T-cell (primary cell): ENCODE measurements around the gene DAP. TPM values are rescaled to one million over a fixed set of nuclear protein-coding genes. Genes with fewer than 3 reads are reported as not detected.

ENCODE experiments used
- ATAC-seq, 4 experiments: fragments of 200-7000 bp in 3 of 4; fragments of 150-1000 bp in 1 of 4; cut with Tn5 transposase; replicated peaks in 1 of 4; 1 replicate in 3 of 4; 2 replicates in 1 of 4; pipeline ENCODE4 v1.10.0; 2021; ENCODE audit warnings: moderate library complexity in 3 of 4, mild to moderate bottlenecking in 2 of 4, moderate number of reproducible peaks in 1 of 4
- CTCF ChIA-PET, 2 donors: fragments of 300-600 bp; sonication (Branson Sonifier 250); formaldehyde crosslinking; loops; one replicate each; lab custom pipeline; 2022; ENCODE audit warnings: antibody characterized with exemption in 2 of 2; lab: Charles Lee
- POLR2A ChIA-PET, 2 donors: fragments of 300-600 bp; sonication (Branson Sonifier 250); formaldehyde crosslinking; loops; one replicate each; lab custom pipeline; 2022; ENCODE audit warnings: antibody characterized with exemption in 2 of 2; lab: Charles Lee
- DNase-seq, 35 experiments: peaks; one replicate each; pipeline versions ENCODE4 v3.0.0 to v3.0.0-alpha.2; 2013 to 2023
- H3K27ac ChIP-seq: one replicate; pipeline ENCODE4 v1.5.1; 2013; ENCODE audit warnings: low read length
- H3K27me3 ChIP-seq, 2 experiments: replicated peaks in 1 of 2; 1 replicate in 1 of 2; 2 replicates in 1 of 2; pipeline versions ENCODE4 v1.6.1 to v1.7.0; 2013; ENCODE audit warnings: low read length in 1 of 2, mixed read lengths in 1 of 2; ENCODE audit not compliant: control insufficient read depth in 2 of 2, insufficient read depth in 2 of 2; ENCODE audit errors: extremely low read depth in 1 of 2
- H3K36me3 ChIP-seq, 2 donors: 1 replicate in 1 of 2; 2 replicates in 1 of 2; pipeline versions ENCODE4 v1.6.1 to v1.7.0; 2013; ENCODE audit warnings: low read length in 1 of 2; ENCODE audit not compliant: control insufficient read depth in 2 of 2, insufficient read depth in 1 of 2; ENCODE audit errors: extremely low read depth in 1 of 2
- H3K4me1 ChIP-seq, 2 experiments: 1 replicate in 1 of 2; 2 replicates in 1 of 2; pipeline versions ENCODE4 v1.6.1 to v1.7.0; 2013; ENCODE audit warnings: low read length in 2 of 2, mixed read lengths in 1 of 2; ENCODE audit not compliant: insufficient read depth in 2 of 2, control insufficient read depth in 1 of 2; ENCODE audit errors: extremely low read depth in 1 of 2
- H3K4me3 ChIP-seq, 2 donors: 1 replicate in 1 of 2; 2 replicates in 1 of 2; pipeline versions ENCODE4 v1.5.1 to v1.7.0; 2013; ENCODE audit warnings: mild to moderate bottlenecking in 2 of 2, low read length in 1 of 2, moderate library complexity in 1 of 2; ENCODE audit not compliant: control insufficient read depth in 1 of 2; ENCODE audit errors: extremely low read depth in 1 of 2
- H3K9me3 ChIP-seq: 2 replicates; pipeline ENCODE4 v1.7.0; 2013
- H3K27ac Mint-ChIP-seq, 2 donors: one replicate each; pipeline ENCODE4 v1.8.0; 2020 to 2021; ENCODE audit warnings: mild to moderate bottlenecking in 2 of 2, mixed read lengths in 2 of 2
- H3K27me3 Mint-ChIP-seq, 2 donors: one replicate each; pipeline ENCODE4 v1.8.0; 2021 to 2022; ENCODE audit warnings: mixed read lengths in 2 of 2
- H3K36me3 Mint-ChIP-seq: one replicate; pipeline ENCODE4 v1.8.0; 2021; ENCODE audit warnings: mixed read lengths
- H3K4me1 Mint-ChIP-seq, 3 donors: one replicate each; pipeline ENCODE4 v1.8.0; 2020 to 2022; ENCODE audit warnings: mixed read lengths in 3 of 3, mild to moderate bottlenecking in 1 of 3
- H3K4me3 Mint-ChIP-seq, 3 donors: one replicate each; pipeline ENCODE4 v1.8.0; 2020 to 2022; ENCODE audit warnings: mild to moderate bottlenecking in 3 of 3, mixed read lengths in 3 of 3, moderate library complexity in 3 of 3
- H3K9me3 Mint-ChIP-seq, 3 donors: one replicate each; pipeline ENCODE4 v1.8.0; 2020 to 2022; ENCODE audit warnings: mixed read lengths in 3 of 3
- WGBS: methylation state at CpG from one replicate; pipeline ENCODE4 v1.1.5; 2013; ENCODE audit warnings: missing lambda C conversion rate; ENCODE audit not compliant: insufficient coverage; 5-methylcytosine and 5-hydroxymethylcytosine counted together
- total RNA-seq, 35 experiments: library from RNA in 6 of 35; stranded (reverse) in 6 of 35; fragments of 120-200 nt in 1 of 35; gene quantifications; one replicate each; pipeline versions ENCODE4 v1.2.1 to v1.2.4 and lab custom pipeline; 2013 to 2026

The DAP gene
- total RNA-seq, 5 donors from 2014 or later (not counting 1 experiment from before 2014, with no cell fraction given) = 34.1 to 43.7 (median 36.3) TPM

DNA sequence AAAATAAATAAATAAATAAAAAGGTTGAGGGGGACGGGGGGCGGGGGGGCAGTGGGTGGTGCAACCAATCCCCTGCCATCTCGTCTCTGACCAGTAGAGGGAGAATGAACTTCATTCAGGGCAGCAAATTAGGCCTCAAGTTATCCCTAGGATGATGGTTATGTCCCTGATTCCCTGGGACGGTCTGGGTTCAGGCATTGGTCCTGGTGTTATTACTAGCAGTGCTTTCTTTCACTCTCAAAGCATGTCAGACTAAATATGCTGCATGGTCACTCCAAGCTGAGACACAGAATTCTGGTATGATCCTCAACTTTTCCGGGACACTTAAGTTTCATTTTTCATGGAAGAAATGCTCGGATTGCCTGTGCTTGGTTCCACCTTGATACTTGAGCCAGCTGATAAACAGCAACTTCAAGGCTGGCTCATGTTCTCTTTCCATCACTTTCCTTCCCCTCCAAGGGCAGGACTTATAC lies 59.4 kb downstream of the DAP start:
- Mint-ChIP-seq H3K9me3 (no peaks in the 10 kb centered on the region), H3K4me1 (peaks cover 43 to 67% (median 57%) of the 10 kb centered on the region in 3 donors), H3K27ac (no peak overlapping the region), H3K36me3 (peaks cover 15% of the 10 kb centered on the region), H3K4me3 (no peak overlapping the region), H3K27me3 (no peaks in the 10 kb centered on the region)
- POLR2A ChIA-PET = no interaction called here
- DNase-seq = peak in 15 of 35 experiments; percentile 3 to 56 (median 19)
- CTCF ChIA-PET = no interaction called here
- H3K27ac ChIP-seq = no peak overlapping the region
- 76% methylated on average over 3 of the region's 6 CpGs for WGBS
- H3K4me1 ChIP-seq = peaks cover 0 to 23% of the 10 kb centered on the region in 2 experiments
- H3K9me3 ChIP-seq = no peaks in the 10 kb centered on the region
- peaks cover 0 to 2% of the 10 kb centered on the region in 2 donors for H3K36me3 ChIP-seq
- H3K4me3 ChIP-seq = no peak overlapping the region
- no peak for ATAC-seq
- H3K27me3 ChIP-seq = no peaks in the 10 kb centered on the region

GRCh38 chr5:10700516-10700915 lies 60.5 kb downstream of the DAP start:
- Mint-ChIP-seq H3K27me3 (no peaks in the 10 kb centered on the region), H3K9me3 (no peaks in the 10 kb centered on the region), H3K4me3 (no peak overlapping the region), H3K4me1 (peaks cover 41 to 65% (median 56%) of the 10 kb centered on the region in 3 donors), H3K27ac (no peak overlapping the region), H3K36me3 (peaks cover 17% of the 10 kb centered on the region)
- Histone ChIP-seq H3K4me1 (peaks cover 2 to 30% of the 10 kb centered on the region in 2 experiments), H3K27ac (no peak overlapping the region), H3K4me3 (no peak overlapping the region), H3K36me3 (peaks cover 0 to 2% of the 10 kb centered on the region in 2 donors), H3K27me3 (no peaks in the 10 kb centered on the region), H3K9me3 (no peaks in the 10 kb centered on the region)
- ATAC-seq (no peak), DNase-seq (no peak)
- WGBS = 96% methylated on average over 6 of the region's 7 CpGs
- ChIA-PET CTCF (no interaction called here), POLR2A (no interaction called here)

- H3K9me3 ChIP-seq = no peaks in the 10 kb centered on the region
- H3K27me3 ChIP-seq = no peaks in the 10 kb centered on the region
- H3K4me3 ChIP-seq = no peak overlapping the region
- H3K4me1 ChIP-seq = peaks cover 2 to 25% of the 10 kb centered on the region in 2 experiments
- Mint-ChIP-seq H3K4me1 (peaks cover 39 to 60% (median 54%) of the 10 kb centered on the region in 3 donors), H3K36me3 (peaks cover 17% of the 10 kb centered on the region), H3K9me3 (no peaks in the 10 kb centered on the region), H3K27ac (no peak overlapping the region), H3K4me3 (no peak overlapping the region), H3K27me3 (no peaks in the 10 kb centered on the region)
- WGBS = 56% methylated on average over 5 of the region's 8 CpGs
- DNase-seq (no peak), ATAC-seq (peak in 1 of 4 experiments; percentile 16)
- H3K36me3 ChIP-seq = peaks cover 0 to 2% of the 10 kb centered on the region in 2 donors
- POLR2A ChIA-PET = no interaction called here
- CTCF ChIA-PET = no interaction called here
- no peak overlapping the region for H3K27ac ChIP-seq
Measured at GRCh38 chr5:10699987-10700386, 61.0 kb downstream of the DAP start.

- Histone ChIP-seq H3K4me3 (no peak overlapping the region), H3K36me3 (peaks cover 0 to 2% of the 10 kb centered on the region in 2 donors), H3K4me1 (peaks cover 2 to 20% of the 10 kb centered on the region in 2 experiments), H3K27ac (no peak overlapping the region), H3K27me3 (no peaks in the 10 kb centered on the region), H3K9me3 (no peaks in the 10 kb centered on the region)
- whole genome bisulfite sequencing = 86% methylated on average over 3 of the region's 5 CpGs
- ChIA-PET POLR2A (no interaction called here), CTCF (no interaction called here)
- peaks cover 17% of the 10 kb centered on the region for H3K36me3 Mint-ChIP-seq
- no peak overlapping the region for H3K27ac Mint-ChIP-seq
- ATAC-seq (no peak), DNase-seq (no peak)
- H3K9me3 Mint-ChIP-seq = no peaks in the 10 kb centered on the region
- no peak overlapping the region for H3K4me3 Mint-ChIP-seq
- peaks cover 33 to 54% (median 47%) of the 10 kb centered on the region in 3 donors for H3K4me1 Mint-ChIP-seq
- H3K27me3 Mint-ChIP-seq = no peaks in the 10 kb centered on the region
Measured at GRCh38 chr5:10699281-10699874, 61.7 kb downstream of the DAP start.

DNA sequence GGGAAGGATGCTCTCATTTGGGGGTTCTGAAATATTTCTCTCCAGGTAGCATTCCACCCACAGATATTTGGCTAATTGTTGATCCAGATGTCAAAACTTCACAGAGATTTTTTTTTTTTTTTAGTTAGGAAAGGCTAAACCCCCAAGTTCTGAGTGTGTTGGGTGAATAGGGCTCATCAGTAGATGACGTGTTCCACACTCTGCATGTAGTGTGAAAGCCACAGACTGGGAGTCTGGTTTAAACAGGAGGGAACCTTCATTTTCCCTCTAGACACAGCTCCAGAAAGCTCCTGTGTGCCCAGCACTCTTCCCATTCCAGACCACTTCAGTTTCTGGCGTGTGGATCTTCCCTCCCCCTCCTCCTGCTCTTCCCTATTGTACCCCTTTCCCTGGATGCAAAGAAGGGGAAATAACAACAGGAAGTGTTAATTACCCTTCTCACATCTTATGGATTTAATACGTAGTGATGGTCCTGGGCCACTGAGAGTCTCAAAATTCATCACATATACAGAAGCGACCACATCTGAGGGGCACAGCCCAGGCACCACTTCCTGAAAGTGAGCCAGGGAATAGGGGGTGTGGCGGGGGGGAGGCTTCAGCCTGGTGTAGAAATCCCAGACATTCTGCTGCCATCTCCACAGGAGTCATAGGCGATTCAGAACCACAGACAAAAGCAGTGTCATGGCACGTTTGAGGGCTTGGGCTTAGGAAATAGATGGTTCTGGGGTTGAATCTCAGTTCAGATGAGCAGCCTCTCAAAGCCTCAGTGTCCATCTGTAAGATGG lies 65.1 kb downstream of the DAP start:
- no peaks in the 10 kb centered on the region for H3K36me3 ChIP-seq
- H3K4me3 Mint-ChIP-seq = no peak overlapping the region
- DNase-seq (peak in 1 of 35 experiments; percentile 11), ATAC-seq (no peak)
- no peaks in the 10 kb centered on the region for H3K27me3 Mint-ChIP-seq
- no peaks in the 10 kb centered on the region for H3K9me3 Mint-ChIP-seq
- H3K4me3 ChIP-seq = no peak overlapping the region
- H3K27ac ChIP-seq = no peak overlapping the region
- ChIA-PET CTCF (no interaction called here), POLR2A (no interaction called here)
- 63% methylated on average over 3 of the region's 7 CpGs for WGBS
- H3K36me3 Mint-ChIP-seq = peaks cover 18% of the 10 kb centered on the region
- H3K4me1 Mint-ChIP-seq = peaks cover 28 to 41% (median 39%) of the 10 kb centered on the region in 3 donors
- H3K27ac Mint-ChIP-seq = peak overlapping the region in 1 of 2 donors; percentile 35
- H3K9me3 ChIP-seq = no peaks in the 10 kb centered on the region
- no peaks in the 10 kb centered on the region for H3K27me3 ChIP-seq
- H3K4me1 ChIP-seq = peaks cover 2 to 13% of the 10 kb centered on the region in 2 experiments

DNA sequence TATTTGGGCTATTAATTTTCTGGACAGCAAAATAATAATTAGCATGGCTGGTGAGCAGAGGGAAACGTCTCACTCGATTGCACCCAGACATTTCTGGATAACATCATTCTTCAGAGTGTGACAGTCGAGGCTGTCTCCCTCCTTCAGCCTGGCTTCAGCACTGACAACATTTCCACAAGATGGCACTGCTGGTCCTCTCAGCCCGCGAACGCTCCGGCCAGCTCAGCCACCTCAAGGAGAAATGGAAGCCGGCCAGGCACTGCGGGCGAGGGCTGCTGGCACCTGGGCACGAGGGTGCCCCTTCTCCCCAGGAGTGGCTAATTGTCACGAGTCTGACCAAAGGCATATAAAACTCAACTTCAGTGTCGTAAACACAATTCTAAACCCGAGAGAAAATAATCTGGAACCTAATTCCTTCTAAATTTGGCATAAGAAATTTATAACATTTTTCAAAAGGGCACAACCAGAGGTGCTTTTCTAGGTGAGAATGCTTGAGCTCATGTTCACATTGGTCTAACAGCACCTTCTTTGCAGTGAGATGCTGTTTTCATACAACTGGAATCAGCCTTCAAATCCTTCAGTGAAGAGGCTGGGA lies 65.9 kb downstream of the DAP start:
- Mint-ChIP-seq H3K27ac (no peak overlapping the region), H3K27me3 (no peaks in the 10 kb centered on the region), H3K4me3 (no peak overlapping the region), H3K4me1 (peaks cover 28 to 40% (median 36%) of the 10 kb centered on the region in 3 donors), H3K9me3 (no peaks in the 10 kb centered on the region), H3K36me3 (peaks cover 19% of the 10 kb centered on the region)
- H3K36me3 ChIP-seq = no peaks in the 10 kb centered on the region
- ATAC-seq (no peak), DNase-seq (peak in 3 of 35 experiments; percentile 9 to 16 (median 15))
- H3K4me3 ChIP-seq = no peak overlapping the region
- peaks cover 2 to 13% of the 10 kb centered on the region in 2 experiments for H3K4me1 ChIP-seq
- H3K27ac ChIP-seq = no peak overlapping the region
- WGBS = 62% methylated on average over 9 of the region's 14 CpGs
- ChIA-PET POLR2A (no interaction called here), CTCF (no interaction called here)
- H3K27me3 ChIP-seq = no peaks in the 10 kb centered on the region
- H3K9me3 ChIP-seq = no peaks in the 10 kb centered on the region
